ENCODE results near the gene ZNF462. TPM values are rescaled to one million over a fixed set of nuclear protein-coding genes. Genes with fewer than 3 reads are reported as not detected.

ZNF462 gene
- total RNA-seq, 2 experiments from 2014 or later = 0.33 to 0.40 TPM

DNA sequence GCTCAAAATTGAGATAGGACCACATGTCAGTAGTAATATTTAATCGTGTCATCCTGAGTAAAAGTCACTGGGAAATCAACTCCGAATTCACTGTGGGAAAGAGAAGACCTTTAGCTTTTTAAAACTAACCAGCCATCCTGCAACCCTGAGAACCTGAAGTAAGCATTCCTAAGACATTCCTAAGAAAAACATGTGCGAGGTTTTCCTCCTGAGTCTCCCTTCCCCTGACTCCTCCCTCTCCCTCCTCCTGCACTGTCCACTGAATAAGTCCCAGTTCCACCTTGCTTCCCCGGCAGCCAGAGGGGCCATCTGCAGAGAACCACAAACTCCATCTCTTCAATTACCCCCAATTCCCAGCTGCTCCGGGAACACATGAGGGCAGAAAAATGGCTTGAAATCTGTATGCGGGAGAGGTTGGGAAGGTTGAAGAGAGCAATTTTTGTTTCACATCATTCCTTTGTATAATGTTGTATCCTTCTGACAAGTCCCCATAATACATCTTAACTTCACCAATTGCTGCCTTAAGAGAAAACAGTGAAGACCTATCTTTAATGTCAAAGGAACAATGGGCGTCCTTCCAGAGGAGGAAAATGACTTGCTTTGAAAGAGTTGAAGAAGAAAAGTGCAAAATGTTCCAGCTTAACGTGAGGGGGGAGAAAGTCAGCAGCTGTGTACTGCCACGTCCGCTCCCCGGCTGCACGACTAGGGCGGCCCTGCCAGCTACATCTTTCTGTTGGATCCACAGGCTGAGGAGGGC, 186.3 kb downstream of the ZNF462 start:
- H3K4me1 Mint-ChIP-seq (ENCODE audit: low read depth) = no peaks in the 10 kb centered on the region
- DNase-seq = no peak
- no peaks in the 10 kb centered on the region for H3K9me3 Mint-ChIP-seq
- H3K36me3 Mint-ChIP-seq (ENCODE audit: low read depth) = no peaks in the 10 kb centered on the region
- H3K4me3 Mint-ChIP-seq = no peak overlapping the region
- no peak overlapping the region for H3K27ac Mint-ChIP-seq
- CTCF ChIA-PET = no interaction called here
- H3K27me3 Mint-ChIP-seq (ENCODE audit: low read depth) = no peaks in the 10 kb centered on the region
- intact Hi-C loops (cut with micrococcal nuclease) = no loop called here

DNA sequence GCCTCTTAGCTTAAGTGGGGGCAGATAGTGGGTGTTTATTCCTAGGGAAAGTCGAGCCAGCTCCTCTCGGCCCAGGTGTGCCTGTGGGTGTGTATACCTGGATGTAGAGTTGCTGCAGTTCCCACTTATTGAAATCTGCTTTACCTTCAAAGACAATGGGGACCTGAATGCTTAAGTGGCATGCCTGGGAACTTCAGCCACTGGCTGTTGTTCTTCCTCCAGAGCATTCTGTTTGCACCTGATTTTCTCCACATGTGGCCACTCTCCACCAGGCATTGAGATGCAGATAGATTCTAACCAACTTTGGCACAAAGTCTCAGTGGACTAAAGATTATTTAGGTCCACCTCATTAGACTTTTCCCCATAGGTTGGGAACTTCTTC, 186.8 kb downstream of the ZNF462 start:
- no peaks in the 10 kb centered on the region for H3K27me3 Mint-ChIP-seq (ENCODE audit: low read depth)
- no peaks in the 10 kb centered on the region for H3K4me1 Mint-ChIP-seq (ENCODE audit: low read depth)
- no peaks in the 10 kb centered on the region for H3K36me3 Mint-ChIP-seq (ENCODE audit: low read depth)
- CTCF ChIA-PET = no interaction called here
- intact Hi-C loops (cut with micrococcal nuclease) = no loop called here
- H3K9me3 Mint-ChIP-seq = no peaks in the 10 kb centered on the region
- no peak overlapping the region for H3K27ac Mint-ChIP-seq
- H3K4me3 Mint-ChIP-seq = no peak overlapping the region
- no peak for DNase-seq

DNA sequence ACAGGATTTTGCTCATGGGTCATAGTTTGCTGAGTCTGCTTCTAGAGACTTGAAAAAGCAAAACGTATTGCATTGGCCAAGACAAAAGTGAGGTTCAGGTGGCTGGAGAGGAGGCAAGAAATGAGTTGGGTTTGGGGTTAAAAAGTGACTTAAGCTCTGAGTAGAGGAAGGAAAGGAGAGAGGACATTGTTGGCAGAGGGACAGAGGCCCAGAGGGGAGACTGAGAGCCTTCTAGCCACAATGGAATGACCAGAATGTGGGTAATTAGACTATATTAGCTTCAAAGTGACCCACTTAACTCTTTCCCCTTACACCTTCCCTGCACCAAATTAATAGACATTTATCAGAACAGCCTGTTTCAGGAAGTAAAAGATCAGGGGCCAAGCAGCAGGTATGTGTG, 188.4 kb downstream of the ZNF462 start:
- Mint-ChIP-seq H3K4me1 (ENCODE audit: low read depth) (no peaks in the 10 kb centered on the region), H3K36me3 (ENCODE audit: low read depth) (no peaks in the 10 kb centered on the region), H3K27ac (no peak overlapping the region), H3K4me3 (no peak overlapping the region), H3K9me3 (no peaks in the 10 kb centered on the region), H3K27me3 (ENCODE audit: low read depth) (no peaks in the 10 kb centered on the region)
- no peak for DNase-seq
- intact Hi-C loops (cut with micrococcal nuclease) = no loop called here
- CTCF ChIA-PET = no interaction called here

DNA sequence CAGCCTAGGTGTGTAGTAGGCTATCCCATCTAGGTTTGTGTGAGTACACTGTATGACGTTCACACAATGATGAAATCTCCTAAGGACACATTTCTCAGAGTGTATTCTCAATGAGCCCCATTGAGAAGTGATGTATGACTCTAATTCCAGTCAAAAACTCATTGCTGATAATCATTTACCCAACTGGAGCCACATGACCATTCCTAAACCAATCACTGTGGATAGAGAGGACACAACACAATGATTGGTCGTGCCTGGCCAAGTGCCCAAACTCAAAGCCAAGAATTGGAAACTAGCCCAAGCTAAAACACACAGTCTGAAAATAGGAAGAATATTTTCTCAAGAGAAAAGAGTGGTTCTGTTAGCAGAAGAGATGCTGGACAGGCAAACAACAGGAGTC, 191.2 kb downstream of the ZNF462 start:
- intact Hi-C loops (cut with micrococcal nuclease) = no loop called here
- H3K4me1 Mint-ChIP-seq (ENCODE audit: low read depth) = no peaks in the 10 kb centered on the region
- H3K9me3 Mint-ChIP-seq = no peaks in the 10 kb centered on the region
- H3K4me3 Mint-ChIP-seq = no peak overlapping the region
- no peak overlapping the region for H3K27ac Mint-ChIP-seq
- H3K36me3 Mint-ChIP-seq (ENCODE audit: low read depth) = no peaks in the 10 kb centered on the region
- DNase-seq = no peak
- CTCF ChIA-PET = no interaction called here
- no peaks in the 10 kb centered on the region for H3K27me3 Mint-ChIP-seq (ENCODE audit: low read depth)

DNA sequence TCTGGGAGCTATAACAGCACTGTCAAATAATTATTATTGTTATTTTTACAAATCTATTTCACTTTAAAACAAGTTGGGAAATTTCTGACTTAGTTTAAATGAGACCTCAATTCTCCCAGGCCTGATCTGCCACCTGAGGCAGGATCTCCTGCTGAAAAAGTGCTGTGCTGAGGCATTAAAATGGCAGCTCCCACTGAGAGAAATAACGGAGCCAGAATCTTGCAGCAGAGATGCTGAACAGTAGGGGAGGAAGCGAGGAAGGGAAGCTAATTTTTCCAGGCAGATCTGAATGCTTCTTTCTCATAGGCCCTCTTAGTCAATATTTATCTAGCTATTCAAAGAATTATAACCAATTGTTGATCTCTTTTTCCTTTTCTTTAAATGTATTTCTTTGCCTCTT, 196.3 kb downstream of the ZNF462 start:
- DNase-seq = no peak
- intact Hi-C loops (cut with micrococcal nuclease) = no loop called here
- H3K4me1 Mint-ChIP-seq (ENCODE audit: low read depth) = no peaks in the 10 kb centered on the region
- H3K9me3 Mint-ChIP-seq = no peaks in the 10 kb centered on the region
- no peak overlapping the region for H3K4me3 Mint-ChIP-seq
- H3K27me3 Mint-ChIP-seq (ENCODE audit: low read depth) = no peaks in the 10 kb centered on the region
- CTCF ChIA-PET = no interaction called here
- no peaks in the 10 kb centered on the region for H3K36me3 Mint-ChIP-seq (ENCODE audit: low read depth)
- no peak overlapping the region for H3K27ac Mint-ChIP-seq

DNA sequence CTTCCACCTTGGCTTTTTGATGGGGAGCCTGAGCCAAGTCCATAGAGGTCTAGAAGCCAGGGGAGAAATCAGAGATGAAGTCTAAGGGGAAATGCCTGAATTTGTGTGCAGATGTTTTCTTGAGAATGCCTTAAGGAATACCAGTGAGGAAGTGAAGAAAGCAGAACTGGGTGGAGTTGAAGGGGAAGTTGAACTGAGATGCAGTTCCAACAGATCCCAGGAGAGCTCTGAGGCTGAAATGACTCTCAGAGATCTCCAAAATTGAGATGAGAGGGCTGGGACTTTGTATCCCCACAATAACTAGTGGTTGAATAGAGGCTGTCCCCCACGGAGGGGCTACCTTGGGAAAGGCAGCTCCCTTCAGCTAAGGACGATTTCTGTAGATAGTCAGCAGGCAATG, 197.1 kb downstream of the ZNF462 start:
- no peaks in the 10 kb centered on the region for H3K27me3 Mint-ChIP-seq (ENCODE audit: low read depth)
- intact Hi-C loops (cut with micrococcal nuclease) = no loop called here
- H3K9me3 Mint-ChIP-seq = no peaks in the 10 kb centered on the region
- H3K36me3 Mint-ChIP-seq (ENCODE audit: low read depth) = no peaks in the 10 kb centered on the region
- CTCF ChIA-PET = no interaction called here
- no peak overlapping the region for H3K4me3 Mint-ChIP-seq
- no peaks in the 10 kb centered on the region for H3K4me1 Mint-ChIP-seq (ENCODE audit: low read depth)
- H3K27ac Mint-ChIP-seq = no peak overlapping the region
- no peak for DNase-seq

Data from activated naive CD4-positive, alpha-beta T cell treated with anti-CD3 and anti-CD28 coated beads for 36 hours (primary cell).